Astrocyte (in vitro differentiated cells and primary cell): ENCODE results near the gene COL19A1. TPM values are rescaled to one million over a fixed set of nuclear protein-coding genes. Genes with fewer than 3 reads are reported as not detected.
A peak's percentile ranks its signal among the peaks of the same experiment; 100 is the strongest.
"Not testable (repeated sequence)": the region's sequence is repeated elsewhere in the genome, so short reads cannot be mapped to it uniquely, and the experiment has no call there.

Source experiments
- DNase-seq: peaks from one replicate; pipeline ENCODE4 v3.0.0-alpha.2; 2010; ENCODE audit warnings: low read depth
- FAIRE-seq: peaks from 2 replicates; lab custom pipeline; 2011; peaks lifted over from hg19 to GRCh38; lab: Jason Lieb, UNC
- H2AFZ ChIP-seq: 2 replicates; pipeline ENCODE4 v1.6.0; 2012; ENCODE audit warnings: low read depth, low read length, inconsistent platforms
- H3K27ac ChIP-seq: 2 replicates; pipeline ENCODE4 v1.5.1; 2011; ENCODE audit warnings: low read depth, low read length, inconsistent platforms
- H3K27me3 ChIP-seq: 2 replicates; pipeline ENCODE4 v1.6.0; 2011; ENCODE audit warnings: low read length, inconsistent platforms; ENCODE audit not compliant: insufficient read depth
- H3K36me3 ChIP-seq: 2 replicates; pipeline ENCODE4 v1.5.1; 2011; ENCODE audit warnings: low read length, inconsistent platforms; ENCODE audit not compliant: insufficient read depth
- H3K4me1 ChIP-seq: 2 replicates; pipeline ENCODE4 v1.5.1; 2011; ENCODE audit warnings: low read length, inconsistent platforms; ENCODE audit not compliant: insufficient read depth
- H3K4me2 ChIP-seq: 2 replicates; pipeline ENCODE4 v1.6.0; 2012; ENCODE audit warnings: low read length, inconsistent platforms
- H3K4me3 ChIP-seq: 2 replicates; pipeline ENCODE4 v1.5.1; 2011; ENCODE audit warnings: low read depth, mild to moderate bottlenecking, low read length, inconsistent platforms; ENCODE audit not compliant: insufficient read depth
- H3K79me2 ChIP-seq: 2 replicates; pipeline ENCODE4 v1.6.0; 2012; ENCODE audit warnings: mild to moderate bottlenecking, low read length, inconsistent platforms; ENCODE audit not compliant: insufficient read depth
- H3K9ac ChIP-seq: 2 replicates; pipeline ENCODE4 v1.6.0; 2012; ENCODE audit warnings: mild to moderate bottlenecking, low read length, inconsistent platforms
- H3K9me3 ChIP-seq: 2 replicates; pipeline ENCODE4 v1.5.1; 2012; ENCODE audit warnings: low read depth, mild to moderate bottlenecking, low read length, inconsistent platforms; ENCODE audit not compliant: insufficient read depth
- H4K20me1 ChIP-seq: 2 replicates; pipeline ENCODE4 v1.6.0; 2012; ENCODE audit warnings: low read length, inconsistent platforms; ENCODE audit not compliant: insufficient read depth
- H3K27ac Mint-ChIP-seq: one replicate; pipeline ENCODE4 v1.8.0; 2021; ENCODE audit warnings: mild to moderate bottlenecking, mixed read lengths; ENCODE audit not compliant: unreplicated experiment
- H3K27me3 Mint-ChIP-seq: one replicate; pipeline ENCODE4 v1.8.0; 2021; ENCODE audit warnings: low read depth, mixed read lengths; ENCODE audit not compliant: unreplicated experiment
- H3K36me3 Mint-ChIP-seq: one replicate; pipeline ENCODE4 v1.8.0; 2021; ENCODE audit warnings: low read depth, mixed read lengths; ENCODE audit not compliant: unreplicated experiment
- H3K4me1 Mint-ChIP-seq: one replicate; pipeline ENCODE4 v1.8.0; 2021; ENCODE audit warnings: low read depth, mixed read lengths; ENCODE audit not compliant: unreplicated experiment
- H3K4me3 Mint-ChIP-seq: one replicate; pipeline ENCODE4 v1.8.0; 2021; ENCODE audit warnings: mild to moderate bottlenecking, moderate library complexity, mixed read lengths; ENCODE audit not compliant: unreplicated experiment
- H3K9me3 Mint-ChIP-seq: one replicate; pipeline ENCODE4 v1.8.0; 2021; ENCODE audit warnings: mild to moderate bottlenecking, mixed read lengths; ENCODE audit not compliant: unreplicated experiment
- CTCF ChIP-seq: IDR thresholded peaks from 2 replicates; pipeline ENCODE4 v1.5.1; 2011; ENCODE audit warnings: low read depth, mild to moderate bottlenecking, inconsistent platforms, low read length, moderate library complexity; ENCODE audit not compliant: insufficient read depth
- EZH2 ChIP-seq: IDR thresholded peaks from 2 replicates; pipeline ENCODE4 v1.6.1; 2012; ENCODE audit warnings: mild to moderate bottlenecking, low read length, inconsistent platforms; ENCODE audit not compliant: insufficient read depth
- total RNA-seq: library from RNA; stranded (reverse); gene quantifications from 2 replicates; pipeline ENCODE4 v1.2.1, GENCODE V29; 2021

The COL19A1 gene
- total RNA-seq, 1 donor from 2014 or later = 0.18 TPM

GRCh38 chr6:69820438-69820837 lies 45.9 kb upstream of the COL19A1 start:
- no peaks in the 10 kb centered on the region for H3K9me3 ChIP-seq
- H3K27ac ChIP-seq = no peak overlapping the region
- FAIRE-seq (no peak), DNase-seq (no peak)
- H3K9ac ChIP-seq = no peak overlapping the region
- H3K4me1 Mint-ChIP-seq = no peaks in the 10 kb centered on the region
- H3K27ac Mint-ChIP-seq = no peak overlapping the region
- no peaks in the 10 kb centered on the region for H3K27me3 ChIP-seq
- no peaks in the 10 kb centered on the region for H3K79me2 ChIP-seq
- no peak overlapping the region for H3K4me2 ChIP-seq
- no peak overlapping the region for H3K4me3 Mint-ChIP-seq
- no peaks in the 10 kb centered on the region for H3K36me3 Mint-ChIP-seq
- H2AFZ ChIP-seq = no peak overlapping the region
- H3K27me3 Mint-ChIP-seq = no peaks in the 10 kb centered on the region
- H3K9me3 Mint-ChIP-seq = peaks cover 3% of the 10 kb centered on the region
- H3K4me1 ChIP-seq = no peaks in the 10 kb centered on the region
- H4K20me1 ChIP-seq = no peaks in the 10 kb centered on the region
- TF ChIP-seq CTCF = no peak
- no peak for TF ChIP-seq EZH2
- no peak overlapping the region for H3K4me3 ChIP-seq
- H3K36me3 ChIP-seq = no peaks in the 10 kb centered on the region

GRCh38 chr6:69824355-69824754 lies 42.0 kb upstream of the COL19A1 start:
- H3K27me3 Mint-ChIP-seq, H3K79me2 ChIP-seq, DNase-seq, H3K27ac ChIP-seq, H3K4me2 ChIP-seq, H3K4me1 Mint-ChIP-seq, H4K20me1 ChIP-seq, H3K4me3 ChIP-seq, H3K27ac Mint-ChIP-seq, FAIRE-seq, H3K9me3 ChIP-seq, H3K4me1 ChIP-seq, H2AFZ ChIP-seq, H3K9ac ChIP-seq, H3K36me3 Mint-ChIP-seq, H3K27me3 ChIP-seq, H3K9me3 Mint-ChIP-seq, H3K36me3 ChIP-seq, H3K4me3 Mint-ChIP-seq: not testable (repeated sequence)

- Mint-ChIP-seq H3K27me3 (no peaks in the 10 kb centered on the region), H3K9me3 (no peaks in the 10 kb centered on the region), H3K27ac (no peak overlapping the region), H3K36me3 (no peaks in the 10 kb centered on the region), H3K4me3 (no peak overlapping the region), H3K4me1 (peaks cover 9% of the 10 kb centered on the region)
- no peak overlapping the region for H3K9ac ChIP-seq
- no peak overlapping the region for H3K4me3 ChIP-seq
- peak overlapping the region; percentile 23 for H2AFZ ChIP-seq
- H3K9me3 ChIP-seq = no peaks in the 10 kb centered on the region
- peaks cover 4% of the 10 kb centered on the region for H3K4me1 ChIP-seq
- DNase-seq (peak; percentile 8), FAIRE-seq (no peak)
- H3K27ac ChIP-seq = no peak overlapping the region
- no peak overlapping the region for H3K4me2 ChIP-seq
- H4K20me1 ChIP-seq = no peaks in the 10 kb centered on the region
- TF ChIP-seq EZH2 = no peak
- no peak for TF ChIP-seq CTCF
- H3K79me2 ChIP-seq = no peaks in the 10 kb centered on the region
- no peaks in the 10 kb centered on the region for H3K27me3 ChIP-seq
- H3K36me3 ChIP-seq = no peaks in the 10 kb centered on the region
Measured at GRCh38 chr6:69825904-69826303, 40.5 kb upstream of the COL19A1 start.
